C4-2B (cell line): ENCODE data around the gene CLDN6.
A peak's percentile ranks its signal among the peaks of the same experiment; 100 is the strongest.

Experiments used
- H3K27ac ChIP-seq: fragments of 450-650 bp; 2 replicates; pipeline ENCODE4 v1.5.1; 2017
- CTCF ChIP-seq: fragments of 450-650 bp; conservative IDR thresholded peaks from 2 replicates; pipeline ENCODE4 v1.5.1; 2017; ENCODE audit warnings: mild to moderate bottlenecking
- ZFX ChIP-seq: fragments of 450-650 bp; IDR thresholded peaks from 2 replicates; pipeline ENCODE4 v1.6.1; 2017

The CLDN6 gene

GRCh38 chr16:3046641-3047386 lies 28.8 kb upstream of the CLDN6 start:
- TF ChIP-seq ZFX (no peak), CTCF (no peak)

GRCh38 chr16:3045758-3046640 lies 28.0 kb upstream of the CLDN6 start, which contains the start of gene MMP25:
Gene MMP25, plus strand, starts transcription at chr16:3046561. Its CDS starts 357 bp downstream, at chr16:3046918.
- H3K27ac ChIP-seq, result peak within 1 kb of the TSS; percentile 29
- TF ChIP-seq CTCF (no peak), ZFX (no peak)

More at GRCh38 chr16:3046641-3047386, 28.8 kb upstream of the CLDN6 start:
- no peak overlapping the region for H3K27ac ChIP-seq

GRCh38 chr16:3044708-3045107 lies 26.7 kb upstream of the CLDN6 start:
- no peak overlapping the region; the same call in 1 of the 2 replicates for H3K27ac ChIP-seq

GRCh38 chr16:3042376-3042775 lies 24.4 kb upstream of the CLDN6 start:
- no peak for TF ChIP-seq CTCF
- TF ChIP-seq ZFX, result no peak
- H3K27ac ChIP-seq, result no peak overlapping the region

More at GRCh38 chr16:3044708-3045107, 26.7 kb upstream of the CLDN6 start:
- TF ChIP-seq CTCF (no peak), ZFX (no peak)

- TF ChIP-seq ZFX (no peak), CTCF (no peak)
- no peak overlapping the region for H3K27ac ChIP-seq
Measured at GRCh38 chr16:3038896-3039295, 20.9 kb upstream of the CLDN6 start.

- H3K27ac ChIP-seq, result peak overlapping the region; percentile 3; the same call in 1 of the 2 replicates
- TF ChIP-seq ZFX, result no peak
- no peak for TF ChIP-seq CTCF
Measured at GRCh38 chr16:3038256-3038655, 20.3 kb upstream of the CLDN6 start.

GRCh38 chr16:3036726-3037315 lies 18.8 kb upstream of the CLDN6 start, which contains the start of gene BICDL2:
Gene BICDL2, minus strand, starts transcription at chr16:3036944. Its CDS starts 1,448 bp downstream, at chr16:3035496.
- H3K27ac ChIP-seq, result peak within 1 kb of the TSS; percentile 66
- TF ChIP-seq ZFX (no peak), CTCF (no peak)
